Calu3 (cell line): ENCODE results near the gene SLC25A34. TPM values are rescaled to one million over a fixed set of nuclear protein-coding genes. Genes with fewer than 3 reads are reported as not detected.

Experiments used
- BruUV-seq: library from RNA; stranded (reverse); fragments of 400-500 nt; replicated peaks from 2 replicates; lab custom pipeline; 2021; lab: Mats Ljungman, UMichigan
- CTCF ChIA-PET: fragments of 300-600 bp; sonication (Branson Sonifier 250); formaldehyde crosslinking; loops from one replicate; lab custom pipeline; 2022; ENCODE audit warnings: antibody characterized with exemption; lab: Charles Lee
- DNase-seq: peaks from one replicate; pipeline ENCODE4 v3.0.0; 2022
- H3K27ac Mint-ChIP-seq: one replicate; pipeline ENCODE4 v1.8.0; 2022; ENCODE audit warnings: mixed read lengths; ENCODE audit not compliant: unreplicated experiment
- H3K27me3 Mint-ChIP-seq: one replicate; pipeline ENCODE4 v1.8.0; 2022; ENCODE audit warnings: mixed read lengths; ENCODE audit not compliant: unreplicated experiment
- H3K36me3 Mint-ChIP-seq: one replicate; pipeline ENCODE4 v1.8.0; 2022; ENCODE audit warnings: mild to moderate bottlenecking, moderate library complexity, mixed read lengths; ENCODE audit not compliant: insufficient read depth, unreplicated experiment
- H3K4me1 Mint-ChIP-seq: one replicate; pipeline ENCODE4 v1.8.0; 2022; ENCODE audit warnings: mild to moderate bottlenecking, low read depth, mixed read lengths; ENCODE audit not compliant: unreplicated experiment
- H3K4me3 Mint-ChIP-seq: one replicate; pipeline ENCODE4 v1.8.0; 2022; ENCODE audit warnings: mild to moderate bottlenecking, low read depth, moderate library complexity, mixed read lengths; ENCODE audit not compliant: unreplicated experiment
- H3K9me3 Mint-ChIP-seq: one replicate; pipeline ENCODE4 v1.8.0; 2022; ENCODE audit warnings: low read depth, mixed read lengths; ENCODE audit not compliant: unreplicated experiment
- CTCF ChIP-seq: fragments of 200-600 bp; IDR thresholded peaks from one replicate; pipeline ENCODE4 v1.8.0; 2022; ENCODE audit warnings: antibody characterized with exemption; ENCODE audit not compliant: unreplicated experiment
- intact Hi-C: fragments of 100-400 bp; cut with micrococcal nuclease; formaldehyde crosslinking; loops from one replicate; pipeline ENCODE4 v1.10.0; 2022; ENCODE audit not compliant: unreplicated experiment
- total RNA-seq: library from RNA; stranded (reverse); gene quantifications from 2 replicates; pipeline ENCODE4 v1.2.3, GENCODE V29; 2022

SLC25A34 gene
- total RNA-seq, 1 experiment from 2014 or later = 0.68 TPM

- intact Hi-C loops = no loop called here
- H3K27me3 Mint-ChIP-seq = no peaks in the 10 kb centered on the region
- H3K4me3 Mint-ChIP-seq = no peak overlapping the region
- H3K27ac Mint-ChIP-seq = no peak overlapping the region
- H3K36me3 Mint-ChIP-seq = peaks cover 7% of the 10 kb centered on the region
- H3K9me3 Mint-ChIP-seq = no peaks in the 10 kb centered on the region
- no TSS peak for BruUV-seq
- CTCF ChIA-PET = no interaction called here
- no peak for DNase-seq
- no peak for TF ChIP-seq CTCF
- H3K4me1 Mint-ChIP-seq = no peaks in the 10 kb centered on the region
Observed at GRCh38 chr1:15732686-15733081, 3.4 kb upstream of the SLC25A34 start.

GRCh38 chr1:15733218-15733725, 2.8 kb upstream of the SLC25A34 start:
- Mint-ChIP-seq H3K36me3 (peaks cover 7% of the 10 kb centered on the region), H3K27me3 (no peaks in the 10 kb centered on the region), H3K9me3 (no peaks in the 10 kb centered on the region), H3K4me3 (no peak overlapping the region), H3K4me1 (no peaks in the 10 kb centered on the region), H3K27ac (no peak overlapping the region)
- CTCF ChIA-PET = no interaction called here
- no peak for DNase-seq
- no peak for TF ChIP-seq CTCF
- BruUV-seq = no TSS peak
- intact Hi-C loops = no loop called here

- no peaks in the 10 kb centered on the region for H3K9me3 Mint-ChIP-seq
- no peak for DNase-seq
- CTCF ChIA-PET = no interaction called here
- peaks cover 7% of the 10 kb centered on the region for H3K36me3 Mint-ChIP-seq
- TF ChIP-seq CTCF = no peak
- no peak overlapping the region for H3K27ac Mint-ChIP-seq
- intact Hi-C loops = no loop called here
- H3K27me3 Mint-ChIP-seq = no peaks in the 10 kb centered on the region
- no peaks in the 10 kb centered on the region for H3K4me1 Mint-ChIP-seq
- no TSS peak for BruUV-seq
- no peak overlapping the region for H3K4me3 Mint-ChIP-seq
Observed at GRCh38 chr1:15733726-15734226, 2.3 kb upstream of the SLC25A34 start.

GRCh38 chr1:15734296-15734695, 1.8 kb upstream of the SLC25A34 start:
- intact Hi-C loops = no loop called here

More at GRCh38 chr1:15734296-15734695, 1.8 kb upstream of the SLC25A34 start:
- H3K36me3 Mint-ChIP-seq = peaks cover 7% of the 10 kb centered on the region
- CTCF ChIA-PET = interaction anchor here (1.2 kb wide), 1 partner anchor 37 kb away, joined by 11 read pairs; no protein-coding TSS in a partner anchor
- no peaks in the 10 kb centered on the region for H3K27me3 Mint-ChIP-seq
- no peak overlapping the region for H3K4me3 Mint-ChIP-seq
- no peak for DNase-seq
- H3K4me1 Mint-ChIP-seq = no peaks in the 10 kb centered on the region
- BruUV-seq = no TSS peak
- TF ChIP-seq CTCF = no peak
- H3K27ac Mint-ChIP-seq = no peak overlapping the region
- no peaks in the 10 kb centered on the region for H3K9me3 Mint-ChIP-seq
